Left ventricle myocardium superior (tissue), 1 donor: Measurements from ENCODE around the gene ASCC2. TPM values are rescaled to one million over a fixed set of nuclear protein-coding genes. Genes with fewer than 3 reads are reported as not detected.

Source experiments
- ATAC-seq: fragments of 200-7000 bp; cut with Tn5 transposase; one replicate; pipeline ENCODE4 v1.9.1; 2020; ENCODE audit warnings: mild to moderate bottlenecking, moderate library complexity
- DNase-seq: peaks from one replicate; pipeline ENCODE4 v3.0.0-alpha.2; 2020
- intact Hi-C: fragments of 100-400 bp; cut with micrococcal nuclease; formaldehyde crosslinking; loops from one replicate; pipeline ENCODE4 v1.11.0; 2022
- total RNA-seq: library from RNA; stranded (reverse); fragmentation: NEBNext Ultra II Directional; extraction: Animal tissue kit (Norgen Biotek cat#: 25700); gene quantifications from one replicate; pipeline ENCODE4 v1.2.1, GENCODE V29; 2021
- donor health status: DM: no; HTN: yes; CAD: no; lungs with severe emphysema.

The ASCC2 gene
- total RNA-seq, 1 donor from 2014 or later, result 31.5 TPM

- no peak for ATAC-seq
- no peak for DNase-seq
- intact Hi-C loops, result no loop called here
These were observed 12.5 kb downstream of the ASCC2 start for GRCh38 chr22:29825578-29825977.

DNA sequence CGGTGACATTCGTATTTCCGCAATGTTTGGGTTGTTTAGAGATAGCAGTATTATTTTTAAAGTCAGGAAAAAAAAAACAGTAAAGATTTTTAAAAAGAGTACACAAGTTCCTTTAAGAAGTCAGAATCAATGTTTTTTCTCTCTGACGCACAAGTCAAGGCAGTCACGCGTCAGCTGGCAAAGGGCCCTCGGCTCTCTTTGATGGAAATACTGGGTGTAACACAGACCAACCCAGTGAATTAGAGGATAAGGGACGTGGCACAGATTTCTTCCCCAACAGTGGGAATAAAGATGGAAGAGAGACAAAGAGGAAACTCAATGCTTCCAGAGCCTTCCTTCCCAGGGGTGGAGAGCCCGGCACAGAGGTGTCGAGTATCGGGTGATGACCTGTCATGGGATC is 13.4 kb downstream of the ASCC2 start:
- intact Hi-C loops, result no loop called here
- no peak for ATAC-seq
- no peak for DNase-seq

GRCh38 chr22:29821291-29822016 is 16.6 kb downstream of the ASCC2 start:
- ATAC-seq (peak; percentile 93), DNase-seq (peak; percentile 90)
- intact Hi-C loops, result no loop called here

- ATAC-seq (peak; percentile 4), DNase-seq (no peak)
- intact Hi-C loops, result no loop called here
These were observed 17.1 kb downstream of the ASCC2 start for GRCh38 chr22:29820961-29821290.

GRCh38 chr22:29819501-29819900 is 18.6 kb downstream of the ASCC2 start:
- ATAC-seq (no peak), DNase-seq (no peak)
- intact Hi-C loops, result no loop called here

GRCh38 chr22:29817724-29818123 is 20.4 kb downstream of the ASCC2 start:
- DNase-seq (no peak), ATAC-seq (no peak)
- intact Hi-C loops, result no loop called here

- ATAC-seq (no peak), DNase-seq (no peak)
- intact Hi-C loops, result no loop called here
These were observed 21.1 kb downstream of the ASCC2 start for GRCh38 chr22:29816980-29817379.

GRCh38 chr22:29816539-29816938 is 21.5 kb downstream of the ASCC2 start:
- intact Hi-C loops, result no loop called here
- DNase-seq, result no peak
- ATAC-seq, result peak; percentile 3

DNA sequence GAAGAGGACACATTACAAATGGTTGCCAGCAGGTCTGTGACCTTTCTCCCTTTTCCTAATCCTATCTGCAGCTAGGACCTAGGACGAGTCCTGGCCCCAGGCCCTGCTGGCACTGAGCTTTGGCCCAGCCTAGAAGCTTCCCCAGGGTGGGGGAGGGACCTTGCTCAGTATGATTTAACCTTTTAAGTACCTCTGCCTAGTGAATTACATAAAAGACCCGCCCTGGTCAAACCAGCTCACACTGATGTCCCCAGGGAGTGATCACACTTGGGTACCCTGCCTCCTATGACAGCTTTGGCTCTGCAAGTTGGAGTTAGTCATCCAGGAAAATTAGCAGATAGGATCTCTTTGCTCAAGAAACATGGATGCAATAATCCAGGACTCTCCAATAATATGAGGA is 21.9 kb downstream of the ASCC2 start:
- intact Hi-C loops, result no loop called here
- ATAC-seq (peak; percentile 85), DNase-seq (peak; percentile 86)

GRCh38 chr22:29815580-29815979 is 22.5 kb downstream of the ASCC2 start:
- no peak for DNase-seq
- ATAC-seq, result peak; percentile 47

GRCh38 chr22:29814003-29814402 is 24.1 kb downstream of the ASCC2 start:
- intact Hi-C loops, result no loop called here
- no peak for DNase-seq
- ATAC-seq, result no peak

More at GRCh38 chr22:29815580-29815979, 22.5 kb downstream of the ASCC2 start:
- intact Hi-C loops, result no loop called here

DNA sequence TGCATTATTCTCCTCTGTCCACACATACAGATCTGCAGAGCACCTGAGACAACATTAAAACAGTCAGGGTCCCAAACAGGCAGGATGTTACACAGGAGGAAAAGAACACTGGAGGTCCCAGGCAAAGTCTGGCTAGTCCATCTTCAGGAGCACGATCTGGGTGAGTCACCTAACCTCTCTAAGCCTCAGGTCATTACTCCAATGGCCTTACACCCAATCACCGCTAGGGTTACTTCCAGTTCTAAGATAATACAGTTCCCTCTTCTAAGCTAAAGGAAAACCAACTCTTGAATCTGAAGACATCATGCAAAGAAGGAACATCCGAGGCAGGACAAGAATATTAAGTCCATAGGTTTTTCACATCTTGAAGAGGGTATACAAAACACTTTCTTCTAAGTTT is 24.5 kb downstream of the ASCC2 start:
- ATAC-seq (no peak), DNase-seq (no peak)
- intact Hi-C loops, result no loop called here

GRCh38 chr22:29813126-29813525 is 24.9 kb downstream of the ASCC2 start:
- no peak for ATAC-seq
- intact Hi-C loops, result no loop called here

GRCh38 chr22:29811377-29811776 is 26.7 kb downstream of the ASCC2 start:
- no peak for ATAC-seq
- DNase-seq, result no peak
- intact Hi-C loops, result no loop called here

More at GRCh38 chr22:29813126-29813525, 24.9 kb downstream of the ASCC2 start:
- DNase-seq, result no peak

- intact Hi-C loops, result no loop called here
- DNase-seq (no peak), ATAC-seq (no peak)
These were observed 27.9 kb downstream of the ASCC2 start for GRCh38 chr22:29810216-29810615.

- ATAC-seq (no peak), DNase-seq (no peak)
- intact Hi-C loops, result no loop called here
These were observed 31.9 kb downstream of the ASCC2 start for GRCh38 chr22:29806196-29806595.

DNA sequence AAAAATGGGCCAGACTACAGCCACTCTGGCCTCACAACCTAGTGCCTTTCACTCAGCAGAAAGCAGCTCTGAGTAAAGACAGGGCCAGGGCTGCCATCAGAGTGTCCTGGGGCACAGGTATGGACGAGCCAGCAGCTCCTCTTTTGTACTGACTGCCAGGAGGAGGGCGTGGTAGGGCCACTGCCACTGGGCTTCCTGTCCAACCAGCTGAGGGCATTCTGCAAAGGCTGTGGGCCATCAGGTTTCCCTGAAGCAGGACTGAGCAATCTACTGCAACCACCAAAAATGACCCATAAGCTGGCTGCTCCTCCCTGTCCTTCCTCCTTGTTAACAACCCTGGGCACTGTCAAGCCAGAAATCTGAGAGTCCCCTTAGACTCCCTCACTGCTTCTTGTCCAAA is 33.1 kb downstream of the ASCC2 start:
- intact Hi-C loops, result no loop called here
- no peak for ATAC-seq
- no peak for DNase-seq

GRCh38 chr22:29803190-29803589 is 34.9 kb downstream of the ASCC2 start:
- intact Hi-C loops, result no loop called here
- DNase-seq, result no peak
- no peak for ATAC-seq

DNA sequence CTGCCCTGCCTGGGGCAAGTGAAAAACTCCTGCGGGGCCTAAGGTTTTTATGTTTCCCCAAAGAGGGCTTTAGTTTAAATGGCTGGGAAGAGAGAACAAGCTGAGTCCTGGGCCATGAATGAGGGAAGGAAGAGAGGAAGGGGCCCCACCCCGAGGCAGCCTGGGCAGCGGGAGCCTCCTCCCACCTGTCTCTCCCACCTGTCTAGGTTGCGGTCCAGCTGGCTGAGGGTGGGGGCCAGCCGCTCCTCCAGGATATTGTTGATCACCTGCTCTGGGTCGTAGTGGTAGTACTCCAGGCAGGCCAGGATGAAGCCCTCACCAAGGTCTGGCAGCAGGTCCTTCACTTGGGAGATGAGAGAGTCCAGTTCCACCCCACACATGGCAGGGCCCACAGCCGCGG is 36.3 kb downstream of the ASCC2 start:
- DNase-seq, result no peak
- ATAC-seq, result no peak
- intact Hi-C loops, result no loop called here

GRCh38 chr22:29801153-29801552 is 36.9 kb downstream of the ASCC2 start:
- intact Hi-C loops, result no loop called here
- ATAC-seq, result no peak
- no peak for DNase-seq

- peak; percentile 97 for ATAC-seq
- peak; percentile 90 for DNase-seq
- intact Hi-C loops, result no loop called here
These were observed 38.8 kb downstream of the ASCC2 start for GRCh38 chr22:29799217-29799680.
